AG20443 (cell line): ENCODE measurements around the gene LYRM4.

ENCODE experiments used
- DNase-seq: peaks from one replicate; pipeline ENCODE4 v3.0.0; 2012; ENCODE audit warnings: low spot score, mixed read lengths

The LYRM4 gene

GRCh38 chr6:5098501-5099270 lies 162.1 kb downstream of the LYRM4 start:
- no peak for DNase-seq

- DNase-seq = no peak
These were observed 164.3 kb downstream of the LYRM4 start for GRCh38 chr6:5096482-5096881.

- no peak for DNase-seq
These were observed 165.5 kb downstream of the LYRM4 start for GRCh38 chr6:5095236-5095635.

- peak; percentile 88 for DNase-seq
These were observed 166.4 kb downstream of the LYRM4 start for GRCh38 chr6:5094327-5094726.

GRCh38 chr6:5093231-5094015 lies 167.3 kb downstream of the LYRM4 start:
- no peak for DNase-seq

GRCh38 chr6:5091210-5092069 lies 169.3 kb downstream of the LYRM4 start:
- no peak for DNase-seq

GRCh38 chr6:5090603-5091002 lies 170.1 kb downstream of the LYRM4 start:
- DNase-seq = no peak

GRCh38 chr6:5089481-5090438 lies 171.0 kb downstream of the LYRM4 start:
- no peak for DNase-seq

- no peak for DNase-seq
These were observed 172.0 kb downstream of the LYRM4 start for GRCh38 chr6:5088780-5089179.

GRCh38 chr6:5087389-5087788 lies 173.4 kb downstream of the LYRM4 start:
- DNase-seq = no peak

- no peak for DNase-seq
These were observed 174.4 kb downstream of the LYRM4 start for GRCh38 chr6:5086294-5086890.

- DNase-seq = peak; percentile 50
These were observed 175.0 kb downstream of the LYRM4 start for GRCh38 chr6:5085648-5086293.

- DNase-seq = peak; percentile 72
These were observed 175.7 kb downstream of the LYRM4 start, which contains the start of gene PPP1R3G for GRCh38 chr6:5084781-5085647. TSS of gene PPP1R3G (plus strand) at chr6:5085341. CDS start at chr6:5085486, 145 bp downstream.

- DNase-seq = peak; percentile 65
These were observed 176.4 kb downstream of the LYRM4 start for GRCh38 chr6:5084360-5084780.

- no peak for DNase-seq
These were observed 176.9 kb downstream of the LYRM4 start for GRCh38 chr6:5083813-5084359.

GRCh38 chr6:5083307-5083583 lies 177.5 kb downstream of the LYRM4 start:
- DNase-seq = no peak

GRCh38 chr6:5082487-5083306 lies 178.1 kb downstream of the LYRM4 start:
- peak; percentile 91 for DNase-seq

- DNase-seq = no peak
These were observed 178.8 kb downstream of the LYRM4 start for GRCh38 chr6:5081955-5082354.
